Adrenal gland (tissue), 12 donors: ENCODE data around the gene PBX1. TPM values are rescaled to one million over a fixed set of nuclear protein-coding genes. Genes with fewer than 3 reads are reported as not detected.

ENCODE experiments used
- DNase-seq, 7 donors: peaks; one replicate each; pipeline ENCODE4 v3.0.0-alpha.2; 2019 to 2020
- H3K27ac ChIP-seq, 5 donors: fragments of 200-600 bp; sonication (generic) in 4 of 5; 1 replicate in 3 of 5; 2 replicates in 2 of 5; pipeline versions ENCODE4 v1.5.1 to v1.8.0; 2016 to 2020; ENCODE audit warnings: mild to moderate bottlenecking in 1 of 5
- H3K27me3 ChIP-seq: fragments of 200-600 bp; 2 replicates; pipeline ENCODE4 v1.8.0; 2021
- H3K36me3 ChIP-seq, 2 donors: fragments of 200-600 bp; replicated peaks in 1 of 2; 1 replicate in 1 of 2; 2 replicates in 1 of 2; pipeline versions ENCODE4 v1.5.1 to v1.8.0; 2018 to 2022
- H3K4me1 ChIP-seq, 2 donors: fragments of 200-600 bp; replicated peaks in 1 of 2; 1 replicate in 1 of 2; 2 replicates in 1 of 2; pipeline versions ENCODE4 v1.5.1 to v1.8.0; 2018 to 2021
- H3K4me3 ChIP-seq, 4 donors: fragments of 200-600 bp; sonication (generic) in 3 of 4; one replicate each; pipeline ENCODE4 v1.5.1; 2016 to 2018
- H3K9me3 ChIP-seq, 3 donors: fragments of 200-600 bp; sonication (generic) in 1 of 3; replicated peaks in 1 of 3; 1 replicate in 2 of 3; 2 replicates in 1 of 3; pipeline versions ENCODE4 v1.5.1 to v1.8.0; 2016 to 2021
- CTCF ChIP-seq, 6 experiments: fragments of 450-650 bp in 4 of 6; fragments of 200-600 bp in 2 of 6; sonication (generic) in 1 of 6; IDR thresholded peaks; 1 replicate in 5 of 6; 2 replicates in 1 of 6; pipeline versions ENCODE4 v1.5.1 to v1.8.0; 2016 to 2021; ENCODE audit warnings: antibody characterized with exemption in 6 of 6, mild to moderate bottlenecking in 2 of 6, moderate library complexity in 1 of 6
- POLR2A ChIP-seq, 2 donors: fragments of 450-650 bp; IDR thresholded peaks; one replicate each; pipeline ENCODE4 v1.6.1; 2017; ENCODE audit warnings: antibody characterized with exemption in 2 of 2, mild to moderate bottlenecking in 2 of 2, moderate library complexity in 1 of 2
- WGBS, 4 donors: extraction: QIAGEN DNeasy Blood & Tissue Kit in 2 of 4; methylation state at CpG; one replicate each; pipeline versions ENCODE4 v1.1.5 to v1.1.7; 2013 to 2017; 5-methylcytosine and 5-hydroxymethylcytosine counted together
- intact Hi-C, 2 donors: fragments of 100-400 bp; cut with DNase I; formaldehyde crosslinking; loops; one replicate each; pipeline versions ENCODE4 v1.14.1 to v1.15.0; 2022 to 2023
- polyA plus RNA-seq, 3 donors: library from polyadenylated mRNA; stranded (reverse); fragments of 200-250 nt in 2 of 3; fragments of 350-450 nt in 1 of 3; fragmentation: Illumina TruSeq in 1 of 3; extraction: RNeasy Lipid Tissue Mini Kit (QIAGEN cat#74804) in 1 of 3; gene quantifications; one replicate each; pipeline ENCODE4 v1.2.3, GENCODE V29; 2013 to 2014
- total RNA-seq, 9 donors: library from RNA; depleted of rRNA in 4 of 9; stranded (reverse); fragments of >200 nt in 4 of 9; fragments of 120-200 nt in 1 of 9; fragmentation: NEBNext Ultra II Directional in 1 of 9; extraction: Animal tissue kit (Norgen Biotek cat#: 25700) in 1 of 9; gene quantifications; one replicate each; pipeline versions ENCODE4 v1.1.0 to v1.2.4, GENCODE V29; 2013 to 2023
- donor health status: healthy with polysubstance abuse.
- donor health status: Bipolar disorder and iron deficiency.
- donor health status: DM: yes; HTN: yes; CAD: no.
- donor health status: DM: no; HTN: no; CAD: no.
- donor health status: DM: no; HTN: no; CAD: no.
- donor health status: DM: yes; HTN: yes; CAD: no.

The PBX1 gene
- total and polyA plus RNA-seq, 12 donors: 13.0 to 294 (median 99.3) TPM

- peaks cover 22 to 46% of the 10 kb centered on the region in 2 donors for H3K4me1 ChIP-seq
- no peaks in the 10 kb centered on the region for H3K36me3 ChIP-seq
- intact Hi-C loops: loop anchor here in 1 of 2 donors (10.0 kb wide), 1 partner anchor 60 kb away; no protein-coding TSS in a partner anchor
- no peak overlapping the region for H3K4me3 ChIP-seq
- H3K27ac ChIP-seq: peak overlapping the region in 2 of 5 donors; percentile 45 to 53
- H3K27me3 ChIP-seq: no peaks in the 10 kb centered on the region
- DNase-seq: peak in 2 of 7 donors; percentile 16 to 53
- WGBS, 4 donors: 66 to 80% (median 71%) methylated on average over 4 of the region's 4 CpGs
- no peaks in the 10 kb centered on the region for H3K9me3 ChIP-seq
- no peak for TF ChIP-seq POLR2A (IDR thresholded peaks at IDR 0.05)
- TF ChIP-seq CTCF (IDR thresholded peaks at IDR 0.05): no peak
Measured at GRCh38 chr1:164774413-164774812, 215.4 kb downstream of the PBX1 start.

GRCh38 chr1:164774819-164775654, 216.1 kb downstream of the PBX1 start:
- no peak for TF ChIP-seq POLR2A (IDR thresholded peaks at IDR 0.05)
- no peak for TF ChIP-seq CTCF (IDR thresholded peaks at IDR 0.05)
- Histone ChIP-seq H3K4me1 (peaks cover 22 to 44% of the 10 kb centered on the region in 2 donors), H3K36me3 (no peaks in the 10 kb centered on the region), H3K27me3 (no peaks in the 10 kb centered on the region), H3K4me3 (no peak overlapping the region), H3K27ac (peak overlapping the region in 2 of 5 donors; percentile 45 to 53), H3K9me3 (no peaks in the 10 kb centered on the region)
- intact Hi-C loops: loop anchor here in 1 of 2 donors (10.0 kb wide), 1 partner anchor 60 kb away; no protein-coding TSS in a partner anchor
- 71 to 83% (median 73%) methylated on average over 14 to 16 of the region's 16 CpGs for WGBS, 4 donors
- peak in 2 of 7 donors; percentile 18 to 54 for DNase-seq

GRCh38 chr1:164777518-164777917, 218.5 kb downstream of the PBX1 start:
- H3K27me3 ChIP-seq: no peaks in the 10 kb centered on the region
- no peak overlapping the region for H3K27ac ChIP-seq
- no peak for DNase-seq
- TF ChIP-seq POLR2A (IDR thresholded peaks at IDR 0.05) (no peak), CTCF (IDR thresholded peaks at IDR 0.05) (no peak)
- 86 to 94% (median 93%) methylated on average over 2 of the region's 2 CpGs for WGBS, 4 donors
- intact Hi-C loops: loop anchor here in 1 of 2 donors (10.0 kb wide), 1 partner anchor 63 kb away; no protein-coding TSS in a partner anchor
- H3K9me3 ChIP-seq: no peaks in the 10 kb centered on the region
- no peaks in the 10 kb centered on the region for H3K36me3 ChIP-seq
- peaks cover 13 to 45% of the 10 kb centered on the region in 2 donors for H3K4me1 ChIP-seq
- no peak overlapping the region for H3K4me3 ChIP-seq

GRCh38 chr1:164779376-164779775, 220.4 kb downstream of the PBX1 start:
- Histone ChIP-seq H3K36me3 (no peaks in the 10 kb centered on the region), H3K27ac (no peak overlapping the region), H3K4me3 (no peak overlapping the region), H3K27me3 (no peaks in the 10 kb centered on the region), H3K4me1 (peaks cover 7 to 41% of the 10 kb centered on the region in 2 donors), H3K9me3 (no peaks in the 10 kb centered on the region)
- WGBS, 4 donors: 93 to 94% (median 93%) methylated on average over 3 of the region's 3 CpGs
- no peak for TF ChIP-seq POLR2A (IDR thresholded peaks at IDR 0.05)
- no peak for TF ChIP-seq CTCF (IDR thresholded peaks at IDR 0.05)
- intact Hi-C loops: loop anchor here in 1 of 2 donors (10.0 kb wide), 1 partner anchor 65 kb away; no protein-coding TSS in a partner anchor
- DNase-seq: peak in 1 of 7 donors; percentile 25
